K562 (cell line): Measurements from ENCODE around the gene JAKMIP1. TPM values are rescaled to one million over a fixed set of nuclear protein-coding genes. Genes with fewer than 3 reads are reported as not detected.
A peak's percentile ranks its signal among the peaks of the same experiment; 100 is the strongest.

Source experiments
- ATAC-seq: fragments of 200-7000 bp; cut with Tn5 transposase; 3 replicates; pipeline ENCODE4 v1.9.1; 2020; ENCODE audit warnings: moderate library complexity
- BruUV-seq: library from RNA; stranded (reverse); fragments of 400-500 nt; replicated peaks from 2 replicates; lab custom pipeline; 2021; lab: Mats Ljungman, UMichigan
- CTCF ChIA-PET: fragments of 300-600 bp; formaldehyde crosslinking; extraction: SDS; loops from one replicate; lab custom pipeline; 2021; ENCODE audit warnings: low intra/inter-chr PET ratio; lab: Yijun Ruan, JAX
- POLR2A ChIA-PET: fragments of 300-600, 350-650 bp; sonication (Branson Sonifier 250); formaldehyde crosslinking; extraction: SDS; loops from one replicate; lab custom pipeline; 2021; ENCODE audit warnings: antibody characterized with exemption, inconsistent platforms; lab: Yijun Ruan, JAX
- DNase-seq, 4 experiments: peaks; one replicate each; pipeline versions ENCODE4 v3.0.0 to v3.0.0-alpha.2; 2011 to 2018; ENCODE audit warnings: low spot score in 3 of 4, mixed read lengths in 3 of 4; ENCODE audit errors: extremely low read depth in 1 of 4
- FAIRE-seq: peaks from 2 replicates; lab custom pipeline; 2011; peaks lifted over from hg19 to GRCh38; lab: Jason Lieb, UNC
- H2AFZ ChIP-seq: 2 replicates; pipeline ENCODE4 v1.6.0; 2011; ENCODE audit warnings: low read depth, low read length, control low read depth, inconsistent platforms
- H3K27ac ChIP-seq: fragments of 200-600 bp; 3 replicates; pipeline ENCODE4 v1.8.0; 2011; ENCODE audit warnings: low read depth, mild to moderate bottlenecking, control low read depth, inconsistent platforms, low read length, moderate library complexity, mixed read lengths; ENCODE audit errors: extremely low read depth
- H3K27me3 ChIP-seq, 2 experiments: fragments of 300-600 bp in 1 of 2; 2 replicates in 1 of 2; 3 replicates in 1 of 2; pipeline versions ENCODE4 v1.6.0 to v1.8.0; 2011; ENCODE audit warnings: inconsistent platforms in 2 of 2, low read length in 2 of 2, mild to moderate bottlenecking in 1 of 2, mixed read lengths in 1 of 2, moderate library complexity in 1 of 2; ENCODE audit not compliant: control insufficient read depth in 2 of 2, insufficient read depth in 2 of 2
- H3K36me3 ChIP-seq: fragments of 300-600 bp; 3 replicates; pipeline ENCODE4 v1.8.0; 2011; ENCODE audit warnings: mild to moderate bottlenecking, low read length, inconsistent platforms; ENCODE audit not compliant: control insufficient read depth, insufficient read depth
- H3K4me1 ChIP-seq, 2 experiments: fragments of 200-600 bp in 1 of 2; replicated peaks in 1 of 2; 2 replicates in 1 of 2; 3 replicates in 1 of 2; pipeline versions ENCODE4 v1.5.1 to v1.8.0; 2011; ENCODE audit warnings: inconsistent platforms in 2 of 2, low read length in 2 of 2, mild to moderate bottlenecking in 1 of 2, mixed read lengths in 1 of 2, moderate library complexity in 1 of 2; ENCODE audit not compliant: control insufficient read depth in 2 of 2, insufficient read depth in 2 of 2
- H3K4me2 ChIP-seq: 2 replicates; pipeline ENCODE4 v1.6.1; 2011; ENCODE audit warnings: low read length, control low read depth, inconsistent platforms, mixed read lengths; ENCODE audit not compliant: insufficient read depth
- H3K4me3 ChIP-seq: fragments of 200-600 bp; sonication (generic), shearing (Covaris generic); 2 replicates; pipeline ENCODE4 v1.5.1; 2016; ENCODE audit warnings: control low read depth, inconsistent platforms
- H3K79me2 ChIP-seq: fragments of 200-600 bp; 3 replicates; pipeline ENCODE4 v1.8.0; 2011; ENCODE audit warnings: low read length, inconsistent platforms; ENCODE audit not compliant: control insufficient read depth, insufficient read depth
- H3K9ac ChIP-seq, 2 experiments: 2 replicates each; pipeline versions ENCODE4 v1.6.0 to v1.6.1; 2011; ENCODE audit warnings: low read depth in 2 of 2, low read length in 2 of 2, control low read depth in 1 of 2, inconsistent platforms in 1 of 2, mild to moderate bottlenecking in 1 of 2, mixed read lengths in 1 of 2; ENCODE audit not compliant: insufficient read depth in 1 of 2
- H3K9me1 ChIP-seq: one replicate; pipeline ENCODE4 v1.6.0; 2011; ENCODE audit warnings: inconsistent platforms, mild to moderate bottlenecking, low read length, moderate library complexity; ENCODE audit not compliant: control insufficient read depth, insufficient read depth
- H3K9me3 ChIP-seq: replicated peaks from 2 replicates; pipeline ENCODE4 v1.5.1; 2011; ENCODE audit warnings: low read depth, low read length, inconsistent platforms; ENCODE audit not compliant: control insufficient read depth, insufficient read depth
- H4K20me1 ChIP-seq: replicated peaks from 2 replicates; pipeline ENCODE4 v1.6.1; 2011; ENCODE audit warnings: low read length, inconsistent platforms, mixed read lengths; ENCODE audit not compliant: control insufficient read depth, insufficient read depth
- CBX3 ChIP-seq, 2 experiments: IDR thresholded peaks; 1 replicate in 1 of 2; 2 replicates in 1 of 2; pipeline ENCODE4 v1.6.1; 2012; ENCODE audit warnings: inconsistent platforms in 2 of 2, low read length in 2 of 2, borderline replicate concordance in 1 of 2, control low read depth in 1 of 2
- CBX5 ChIP-seq: IDR thresholded peaks from 2 replicates; pipeline ENCODE4 v1.6.1; 2014; ENCODE audit warnings: low read depth, borderline replicate concordance
- JUN ChIP-seq, 2 experiments: sonication (generic) in 1 of 2; formaldehyde crosslinking in 1 of 2; IDR thresholded peaks; 2 replicates each; pipeline versions ENCODE4 v1.6.1 to v1.8.0; 2012 to 2022; ENCODE audit warnings: borderline replicate concordance in 2 of 2, mild to moderate bottlenecking in 2 of 2, improper control_type of control experiment in 1 of 2, low read depth in 1 of 2, low read length in 1 of 2, missing genetic modification reagents in 1 of 2
- KAT7 ChIP-seq: sonication (generic); formaldehyde crosslinking; IDR thresholded peaks from 2 replicates; pipeline ENCODE4 v1.8.0; 2022; ENCODE audit warnings: missing genetic modification reagents, mild to moderate bottlenecking, borderline replicate concordance
- MXI1 ChIP-seq: IDR thresholded peaks from 2 replicates; pipeline ENCODE4 v1.6.1; 2011; ENCODE audit warnings: low read depth, mild to moderate bottlenecking, improper control_type of control experiment, low read length
- TRIM28 ChIP-seq: fragments of 450-650 bp; IDR thresholded peaks from 2 replicates; pipeline ENCODE4 v1.6.1; 2017
- XRCC3 ChIP-seq: fragments of 450-650 bp; IDR thresholded peaks from 2 replicates; pipeline ENCODE4 v1.6.1; 2017; ENCODE audit warnings: mild to moderate bottlenecking, moderate library complexity
- ZNF354B ChIP-seq: fragments of 250-450 bp; sonication (Bioruptor Pico); IDR thresholded peaks from 2 replicates; pipeline ENCODE4 v1.4.0; 2020
- ZNF561 ChIP-seq: fragments of 450-650 bp; formaldehyde crosslinking; conservative IDR thresholded peaks from 2 replicates; pipeline ENCODE4 v1.4.0; 2020; ENCODE audit warnings: mild to moderate bottlenecking, moderate library complexity
- WGBS: fragments of 100-300 bp; shearing (Covaris generic); methylation state at CpG from one replicate; pipeline ENCODE4 v1.1.6; 2016; ENCODE audit warnings: low coverage, mixed read lengths; ENCODE audit not compliant: insufficient coverage; ENCODE audit errors: missing lambda C conversion rate; 5-methylcytosine and 5-hydroxymethylcytosine counted together
- in situ Hi-C: fragments of 300-500 bp; cut with MboI; formaldehyde crosslinking; loops from 4 replicates; pipeline ENCODE4 v1.15.0; 2018; ENCODE audit warnings: inconsistent platforms, mixed read lengths
- intact Hi-C: fragments of 100-400 bp; cut with micrococcal nuclease; formaldehyde crosslinking; loops from 2 replicates; pipeline ENCODE4 v1.14.2; 2022
- polyA plus RNA-seq, 8 experiments: library from polyadenylated mRNA; depleted of rRNA in 4 of 8; stranded (reverse) in 5 of 8; unstranded in 3 of 8; fragments of >200 nt; fragmentation: Nextera tagmentation in 2 of 8; fragmentation: Illumina TruSeq in 1 of 8; extraction: Ambion mirVana in 2 of 8; extraction: Trizol in 1 of 8; gene quantifications; 2 replicates each; pipeline versions ENCODE4 v1.2.1 to v1.2.3, GENCODE V29; 2011 to 2014; ENCODE audit warnings: inconsistent platforms in 1 of 8, missing spikeins in 1 of 8
- total RNA-seq, 7 experiments: library from RNA; depleted of rRNA in 6 of 7; stranded (reverse); fragments of >200 nt in 6 of 7; fragmentation: Illumina TruSeq in 2 of 7; extraction: Trizol in 2 of 7; gene quantifications; 2 replicates each; pipeline versions ENCODE4 v1.2.1 to v1.2.3, GENCODE V29; 2011 to 2021; ENCODE audit warnings: low replicate concordance in 1 of 7
- TF ChIP-seq, protein P1 (sequence below): fragments of 450-650 bp; IDR thresholded peaks from 2 replicates; pipeline ENCODE4 v1.6.1; 2018; ENCODE audit warnings: mild to moderate bottlenecking, low read depth; ENCODE audit not compliant: partially characterized antibody
- TF ChIP-seq, protein P2 (sequence below): sonication (generic); formaldehyde crosslinking; IDR thresholded peaks from 2 replicates; pipeline ENCODE4 v1.8.0; 2022; ENCODE audit warnings: mild to moderate bottlenecking, missing genetic modification reagents
- TF ChIP-seq, protein P3 (sequence below): fragments of 450-650 bp; IDR thresholded peaks from 2 replicates; pipeline ENCODE4 v1.6.1; 2016; ENCODE audit warnings: mild to moderate bottlenecking

The JAKMIP1 gene
- total and polyA plus RNA-seq, 9 of the 15 experiments (the other 6 are each of a cell fraction or from before 2014, with no cell fraction given) = not detected

DNA sequence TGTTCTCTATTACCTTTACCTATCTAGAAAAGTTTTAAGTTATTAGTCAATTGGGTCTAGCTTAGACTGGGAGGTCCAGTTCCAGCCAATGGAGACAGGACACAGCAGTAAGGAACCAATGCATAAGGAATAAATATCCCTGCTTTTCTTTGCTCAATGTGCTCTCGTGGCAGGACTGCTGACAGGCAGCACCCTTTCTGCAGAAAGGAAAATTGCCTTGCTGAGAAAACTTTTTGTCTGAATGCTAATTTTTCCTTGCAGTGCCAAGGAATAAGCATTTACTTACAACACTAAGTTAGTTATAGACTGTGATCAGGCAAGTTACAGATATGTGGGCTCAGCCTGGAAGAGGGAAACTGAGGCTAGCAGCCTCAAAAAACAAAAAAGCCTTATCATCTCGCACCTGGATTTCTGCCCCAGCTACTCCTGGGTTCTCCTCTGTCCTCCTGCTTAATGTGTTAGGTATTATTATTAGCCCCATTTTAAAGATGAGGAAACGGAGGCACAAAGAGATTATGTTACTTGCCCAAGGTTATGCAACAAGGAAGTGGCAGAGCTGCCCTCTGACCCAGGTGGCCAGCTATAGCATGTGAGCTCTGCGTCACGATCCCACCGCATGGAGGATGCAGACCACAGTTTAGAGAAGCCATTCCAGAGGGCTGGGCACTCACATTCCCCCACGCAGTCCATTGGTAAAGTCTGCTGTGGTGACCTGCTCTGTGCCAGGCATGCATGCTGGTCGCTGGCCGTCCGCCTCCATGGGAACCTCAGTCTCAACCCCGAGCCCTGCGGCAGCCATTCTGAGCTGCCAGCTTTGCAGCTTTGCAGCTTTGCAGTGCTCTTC is 141.6 kb downstream of the JAKMIP1 start:
- no peak overlapping the region for H2AFZ ChIP-seq
- TF ChIP-seq CBX5 = peak; percentile 83; the same call in 1 of the 2 replicates
- TF ChIP-seq CBX3 (IDR thresholded peaks at IDR 0.05; ENCODE audit: borderline replicate concordance in 1 of 2, low read length in 2 of 2) = peak in 1 of 2 experiments; percentile 95; a peak in 2 of 3 replicates
- TF ChIP-seq ZNF354B (CRISPR knock-in tag) = no peak
- TF ChIP-seq, protein P1, sequence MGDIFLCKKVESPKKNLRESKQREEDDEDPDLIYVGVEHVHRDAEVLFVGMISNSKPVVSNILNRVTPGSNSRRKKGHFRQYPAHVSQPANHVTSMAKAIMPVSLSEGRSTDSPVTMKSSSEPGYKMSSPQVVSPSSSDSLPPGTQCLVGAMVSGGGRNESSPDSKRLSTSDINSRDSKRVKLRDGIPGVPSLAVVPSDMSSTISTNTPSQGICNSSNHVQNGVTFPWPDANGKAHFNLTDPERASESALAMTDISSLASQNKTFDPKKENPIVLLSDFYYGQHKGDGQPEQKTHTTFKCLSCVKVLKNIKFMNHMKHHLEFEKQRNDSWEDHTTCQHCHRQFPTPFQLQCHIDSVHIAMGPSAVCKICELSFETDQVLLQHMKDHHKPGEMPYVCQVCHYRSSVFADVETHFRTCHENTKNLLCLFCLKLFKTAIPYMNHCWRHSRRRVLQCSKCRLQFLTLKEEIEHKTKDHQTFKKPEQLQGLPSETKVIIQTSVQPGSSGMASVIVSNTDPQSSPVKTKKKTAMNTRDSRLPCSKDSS = peak; percentile 93
- TF ChIP-seq ZNF561 (CRISPR knock-in tag) = peak; percentile 89
- TF ChIP-seq, protein P2, sequence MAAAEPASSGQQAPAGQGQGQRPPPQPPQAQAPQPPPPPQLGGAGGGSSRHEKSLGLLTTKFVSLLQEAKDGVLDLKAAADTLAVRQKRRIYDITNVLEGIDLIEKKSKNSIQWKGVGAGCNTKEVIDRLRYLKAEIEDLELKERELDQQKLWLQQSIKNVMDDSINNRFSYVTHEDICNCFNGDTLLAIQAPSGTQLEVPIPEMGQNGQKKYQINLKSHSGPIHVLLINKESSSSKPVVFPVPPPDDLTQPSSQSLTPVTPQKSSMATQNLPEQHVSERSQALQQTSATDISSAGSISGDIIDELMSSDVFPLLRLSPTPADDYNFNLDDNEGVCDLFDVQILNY (CRISPR knock-in tag) = no peak
- no peak for TF ChIP-seq MXI1
- 0 out of 2 replicates have a peak, but pooled peaks have one; percentile 9 for TF ChIP-seq JUN (IDR thresholded peaks at IDR 0.05; ENCODE audit: borderline replicate concordance, low read depth, low read length)
- TF ChIP-seq JUN (CRISPR knock-in tag; IDR thresholded peaks at IDR 0.05; ENCODE audit: borderline replicate concordance) = no peak
- peak; percentile 90 for TF ChIP-seq TRIM28
- TF ChIP-seq, protein P3, sequence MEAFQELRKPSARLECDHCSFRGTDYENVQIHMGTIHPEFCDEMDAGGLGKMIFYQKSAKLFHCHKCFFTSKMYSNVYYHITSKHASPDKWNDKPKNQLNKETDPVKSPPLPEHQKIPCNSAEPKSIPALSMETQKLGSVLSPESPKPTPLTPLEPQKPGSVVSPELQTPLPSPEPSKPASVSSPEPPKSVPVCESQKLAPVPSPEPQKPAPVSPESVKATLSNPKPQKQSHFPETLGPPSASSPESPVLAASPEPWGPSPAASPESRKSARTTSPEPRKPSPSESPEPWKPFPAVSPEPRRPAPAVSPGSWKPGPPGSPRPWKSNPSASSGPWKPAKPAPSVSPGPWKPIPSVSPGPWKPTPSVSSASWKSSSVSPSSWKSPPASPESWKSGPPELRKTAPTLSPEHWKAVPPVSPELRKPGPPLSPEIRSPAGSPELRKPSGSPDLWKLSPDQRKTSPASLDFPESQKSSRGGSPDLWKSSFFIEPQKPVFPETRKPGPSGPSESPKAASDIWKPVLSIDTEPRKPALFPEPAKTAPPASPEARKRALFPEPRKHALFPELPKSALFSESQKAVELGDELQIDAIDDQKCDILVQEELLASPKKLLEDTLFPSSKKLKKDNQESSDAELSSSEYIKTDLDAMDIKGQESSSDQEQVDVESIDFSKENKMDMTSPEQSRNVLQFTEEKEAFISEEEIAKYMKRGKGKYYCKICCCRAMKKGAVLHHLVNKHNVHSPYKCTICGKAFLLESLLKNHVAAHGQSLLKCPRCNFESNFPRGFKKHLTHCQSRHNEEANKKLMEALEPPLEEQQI = no peak
- TF ChIP-seq KAT7 (CRISPR knock-in tag) = no peak
- TF ChIP-seq XRCC3 = peak; percentile 59; the same call in 1 of the 2 replicates
- intact Hi-C loops (no loop called here), in situ Hi-C loops (no loop called here)
- under 1% methylated on average over 12 of the region's 12 CpGs for WGBS
- no peak overlapping the region for H3K9ac ChIP-seq
- ChIA-PET CTCF (no interaction called here), POLR2A (interaction anchor here (0.5 kb wide), 1 partner anchor 8 kb away, joined by 3 read pairs; no protein-coding TSS in a partner anchor)
- H3K9me3 ChIP-seq = no peaks in the 10 kb centered on the region; the same call in 1 of the 2 replicates
- no peak overlapping the region for H3K4me3 ChIP-seq
- no peak overlapping the region for H3K27ac ChIP-seq
- ATAC-seq (no peak), DNase-seq (no peak), FAIRE-seq (no peak)
- no peaks in the 10 kb centered on the region; a peak in 1 of 5 replicates for H3K27me3 ChIP-seq
- H3K4me1 ChIP-seq = no peaks in the 10 kb centered on the region
- BruUV-seq = no TSS peak
- no peaks in the 10 kb centered on the region for H3K79me2 ChIP-seq
- no peaks in the 10 kb centered on the region for H3K9me1 ChIP-seq
- H3K4me2 ChIP-seq = no peak overlapping the region
- no peaks in the 10 kb centered on the region for H4K20me1 ChIP-seq
- H3K36me3 ChIP-seq = no peaks in the 10 kb centered on the region
